ENCODE data around the gene FRMD4A. TPM values are rescaled to one million over a fixed set of nuclear protein-coding genes. Genes with fewer than 3 reads are reported as not detected.
"Not testable (repeated sequence)": the region's sequence is repeated elsewhere in the genome, so short reads cannot be mapped to it uniquely, and the experiment has no call there.

The FRMD4A gene
- total and polyA plus RNA-seq, 3 donors from 2014 or later = 15.0 to 20.8 (median 18.7) TPM

DNA sequence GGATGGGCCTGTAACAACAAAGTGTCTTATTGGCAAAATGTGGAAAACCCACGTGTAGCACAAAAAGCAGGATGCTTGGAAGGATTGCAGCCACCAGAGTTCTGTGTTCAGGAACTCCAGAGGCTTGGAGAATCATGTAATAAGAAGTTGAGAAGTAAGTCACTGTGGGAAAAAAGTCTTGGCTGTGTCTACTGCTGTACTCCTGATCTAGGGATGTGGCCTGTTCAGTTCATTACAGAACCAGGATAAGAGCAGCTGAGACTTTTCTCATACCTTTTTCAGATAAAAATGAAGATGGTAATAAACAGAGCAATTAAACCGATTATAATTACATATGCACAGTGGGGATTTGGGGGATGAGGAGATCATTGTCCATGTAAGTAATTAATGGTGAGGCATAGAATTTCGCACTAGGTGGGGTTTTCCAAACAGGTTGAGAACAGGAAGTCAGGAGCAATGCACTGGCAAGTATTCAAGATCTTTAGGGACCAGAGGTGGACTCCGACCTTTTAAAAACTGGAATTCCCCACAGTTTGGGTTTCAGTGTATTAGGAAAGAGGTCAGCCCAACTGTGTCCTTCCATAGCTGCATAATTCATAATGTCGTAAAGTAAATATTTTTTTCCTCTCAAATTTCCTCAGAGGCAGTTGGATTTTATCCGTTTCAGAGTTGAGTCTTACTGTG lies 281.7 kb downstream of the FRMD4A start:
- no peak for DNase-seq
- Histone ChIP-seq H3K27ac (no peak overlapping the region), H3K27me3 (no peaks in the 10 kb centered on the region), H3K4me3 (no peak overlapping the region), H3K4me1 (no peaks in the 10 kb centered on the region), H3K9me3 (no peaks in the 10 kb centered on the region), H3K36me3 (ENCODE audit: low read depth, missing control alignments) (no peaks in the 10 kb centered on the region)
- WGBS, 2 donors = 81 to 86% methylated on average over 6 of the region's 6 CpGs
- intact Hi-C loops (cut with DNase I; ENCODE audit: low total_unique reads) = no loop called here
- TF ChIP-seq, protein P1, sequence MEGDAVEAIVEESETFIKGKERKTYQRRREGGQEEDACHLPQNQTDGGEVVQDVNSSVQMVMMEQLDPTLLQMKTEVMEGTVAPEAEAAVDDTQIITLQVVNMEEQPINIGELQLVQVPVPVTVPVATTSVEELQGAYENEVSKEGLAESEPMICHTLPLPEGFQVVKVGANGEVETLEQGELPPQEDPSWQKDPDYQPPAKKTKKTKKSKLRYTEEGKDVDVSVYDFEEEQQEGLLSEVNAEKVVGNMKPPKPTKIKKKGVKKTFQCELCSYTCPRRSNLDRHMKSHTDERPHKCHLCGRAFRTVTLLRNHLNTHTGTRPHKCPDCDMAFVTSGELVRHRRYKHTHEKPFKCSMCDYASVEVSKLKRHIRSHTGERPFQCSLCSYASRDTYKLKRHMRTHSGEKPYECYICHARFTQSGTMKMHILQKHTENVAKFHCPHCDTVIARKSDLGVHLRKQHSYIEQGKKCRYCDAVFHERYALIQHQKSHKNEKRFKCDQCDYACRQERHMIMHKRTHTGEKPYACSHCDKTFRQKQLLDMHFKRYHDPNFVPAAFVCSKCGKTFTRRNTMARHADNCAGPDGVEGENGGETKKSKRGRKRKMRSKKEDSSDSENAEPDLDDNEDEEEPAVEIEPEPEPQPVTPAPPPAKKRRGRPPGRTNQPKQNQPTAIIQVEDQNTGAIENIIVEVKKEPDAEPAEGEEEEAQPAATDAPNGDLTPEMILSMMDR (IDR thresholded peaks at IDR 0.05) = no peak
- TF ChIP-seq POLR2A (IDR thresholded peaks at IDR 0.05) = no peak

DNA sequence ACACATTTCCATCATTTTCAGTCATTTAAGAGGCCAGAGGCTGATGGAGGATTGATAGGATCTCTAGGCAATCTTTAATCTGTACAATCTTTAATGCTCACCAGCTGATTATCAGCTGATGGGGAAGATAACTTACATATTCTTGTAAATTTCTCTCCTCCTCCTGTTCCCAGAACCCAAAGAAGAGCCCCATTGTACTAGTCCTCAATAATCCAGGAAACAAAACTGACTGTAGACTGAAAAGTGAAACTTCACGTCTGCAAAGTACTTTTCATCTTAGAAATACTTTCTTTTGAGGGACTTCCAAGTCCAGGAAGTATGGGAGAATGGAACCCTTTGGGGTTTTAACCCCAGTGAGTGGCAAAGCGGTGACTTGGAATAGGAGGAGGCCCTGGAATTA lies 283.3 kb downstream of the FRMD4A start:
- Histone ChIP-seq H3K4me3 (no peak overlapping the region), H3K27me3 (no peaks in the 10 kb centered on the region), H3K9me3 (no peaks in the 10 kb centered on the region), H3K27ac (no peak overlapping the region), H3K36me3 (ENCODE audit: low read depth, missing control alignments) (no peaks in the 10 kb centered on the region), H3K4me1 (no peaks in the 10 kb centered on the region)
- TF ChIP-seq, protein P1 (IDR thresholded peaks at IDR 0.05) = no peak
- TF ChIP-seq POLR2A (IDR thresholded peaks at IDR 0.05) = no peak
- DNase-seq = no peak
- 85 to 89% methylated on average over 2 of the region's 2 CpGs for WGBS, 2 donors
- intact Hi-C loops (cut with DNase I; ENCODE audit: low total_unique reads) = no loop called here

DNA sequence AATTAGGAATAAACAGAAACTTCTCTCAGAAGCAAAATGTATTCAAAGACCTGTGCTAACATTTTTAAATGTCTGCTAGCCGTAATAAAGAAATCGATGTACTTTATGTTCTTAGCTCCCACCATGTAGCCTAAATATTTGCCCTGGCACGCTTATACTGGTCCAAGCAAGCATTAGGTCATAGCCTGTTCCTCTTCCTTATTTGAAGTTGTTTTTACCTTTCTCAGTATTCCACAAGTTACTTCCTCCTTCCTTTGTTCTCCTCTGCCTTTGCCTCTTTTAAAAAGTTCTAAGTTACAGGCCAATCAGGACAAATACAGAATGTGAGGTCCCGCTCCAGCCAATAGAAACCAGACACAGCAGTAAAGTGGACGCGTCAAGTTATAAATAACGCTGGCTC lies 288.7 kb downstream of the FRMD4A start:
- H3K27ac ChIP-seq; H3K36me3 ChIP-seq (ENCODE audit: low read depth, missing control alignments); DNase-seq; H3K27me3 ChIP-seq; H3K4me3 ChIP-seq; H3K9me3 ChIP-seq; intact Hi-C loops (cut with DNase I; ENCODE audit: low total_unique reads): not testable (repeated sequence)
- WGBS, 2 donors = 64 to 70% methylated on average over 7 of the region's 7 CpGs
- peaks cover 13% of the 10 kb centered on the region for H3K4me1 ChIP-seq

DNA sequence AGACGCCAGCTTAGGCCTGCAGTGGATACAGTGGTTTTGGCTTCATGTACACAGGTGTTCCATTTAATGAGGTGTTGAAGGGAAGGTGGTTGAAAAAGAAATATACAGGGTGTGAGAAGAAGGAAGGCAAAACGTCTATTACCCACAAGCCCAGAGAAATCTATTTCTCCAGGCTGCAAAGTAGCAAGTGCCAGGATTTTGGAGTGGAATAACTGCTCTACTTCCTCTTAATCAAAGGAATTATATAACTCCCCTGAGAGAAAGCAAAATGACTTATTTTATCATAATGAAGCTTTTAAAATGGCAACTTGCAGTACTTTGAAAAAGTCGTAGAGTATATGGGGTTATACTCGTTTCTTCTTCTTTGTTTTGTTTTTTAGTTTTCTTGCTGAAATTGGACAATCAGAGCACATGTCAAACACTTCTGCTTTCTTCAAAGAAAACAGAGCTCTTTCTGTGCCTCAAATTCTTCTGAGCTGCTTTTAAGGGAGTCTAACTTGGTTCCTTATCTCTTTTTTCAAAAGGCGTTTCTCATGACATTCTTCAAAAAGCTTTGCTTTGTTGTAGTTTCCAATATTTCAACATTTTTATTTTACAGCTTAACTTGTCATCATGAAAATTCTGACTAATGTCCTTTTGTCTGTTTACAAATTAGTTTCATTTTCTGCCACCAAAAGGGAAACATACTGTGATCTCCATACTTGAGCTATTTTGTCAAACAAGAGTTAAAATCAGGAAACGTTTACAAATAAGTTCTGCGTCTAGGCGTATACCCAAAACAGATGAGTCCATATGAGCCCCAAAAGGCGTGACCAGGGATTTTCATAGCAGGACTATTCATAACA lies 289.7 kb downstream of the FRMD4A start:
- intact Hi-C loops (cut with DNase I; ENCODE audit: low total_unique reads) = no loop called here
- no peaks in the 10 kb centered on the region for H3K9me3 ChIP-seq
- no peaks in the 10 kb centered on the region for H3K36me3 ChIP-seq (ENCODE audit: low read depth, missing control alignments)
- 37 to 44% methylated on average over 9 of the region's 9 CpGs for WGBS, 2 donors
- H3K27ac ChIP-seq = peak overlapping the region in 1 of 2 donors; percentile 60
- peaks cover 13% of the 10 kb centered on the region for H3K4me1 ChIP-seq
- H3K4me3 ChIP-seq = no peak overlapping the region
- DNase-seq = no peak
- TF ChIP-seq, protein P1 (IDR thresholded peaks at IDR 0.05) = no peak
- no peak for TF ChIP-seq POLR2A (IDR thresholded peaks at IDR 0.05)
- no peaks in the 10 kb centered on the region for H3K27me3 ChIP-seq

DNA sequence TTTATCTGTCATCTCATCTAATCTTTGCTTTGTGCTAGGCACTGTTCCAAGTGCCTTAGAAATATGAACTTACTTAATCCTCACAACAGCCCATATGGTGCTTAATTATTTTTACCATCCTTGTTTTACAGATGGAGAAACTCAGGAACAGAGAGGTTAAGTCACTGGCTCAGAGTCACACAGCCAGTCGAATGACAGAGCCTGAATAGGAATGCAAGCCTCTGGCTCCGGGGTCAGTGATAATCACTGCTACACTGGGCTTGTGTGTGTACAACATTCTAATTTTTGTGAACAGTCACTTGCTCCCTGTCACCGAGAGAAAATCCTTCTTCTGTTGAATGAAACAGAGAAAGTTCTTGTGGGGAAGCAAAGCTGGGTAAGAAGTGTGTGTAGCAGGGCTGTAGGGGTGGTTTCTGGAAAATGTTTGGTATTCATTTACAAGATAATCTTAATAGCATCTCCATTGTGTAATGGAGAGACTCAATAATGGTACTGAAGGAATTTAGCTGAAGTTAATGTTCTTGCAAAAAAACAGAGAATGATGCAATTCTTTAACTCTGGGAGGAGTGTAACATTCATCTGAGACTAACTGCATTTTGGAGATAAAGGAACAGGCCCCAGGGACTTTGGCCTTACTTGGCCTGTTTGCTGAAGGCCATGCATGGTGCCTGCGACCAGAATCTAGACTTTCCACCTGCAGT lies 290.6 kb downstream of the FRMD4A start:
- no peaks in the 10 kb centered on the region for H3K27me3 ChIP-seq
- no peak overlapping the region for H3K4me3 ChIP-seq
- peaks cover 13% of the 10 kb centered on the region for H3K4me1 ChIP-seq
- intact Hi-C loops (cut with DNase I; ENCODE audit: low total_unique reads) = no loop called here
- no peaks in the 10 kb centered on the region for H3K9me3 ChIP-seq
- 66 to 81% methylated on average over 4 of the region's 4 CpGs for WGBS, 2 donors
- TF ChIP-seq, protein P1 (IDR thresholded peaks at IDR 0.05) = no peak
- TF ChIP-seq POLR2A (IDR thresholded peaks at IDR 0.05) = no peak
- DNase-seq = no peak
- H3K36me3 ChIP-seq (ENCODE audit: low read depth, missing control alignments) = no peaks in the 10 kb centered on the region
- no peak overlapping the region for H3K27ac ChIP-seq

Data from testis (tissue), 3 donors.